H1 (cell line): Measurements from ENCODE around the gene HARS2. TPM values are rescaled to one million over a fixed set of nuclear protein-coding genes. Genes with fewer than 3 reads are reported as not detected.

Source experiments
- CTCF ChIA-PET: fragments of 300-600 bp; sonication (Branson Sonifier 250); formaldehyde crosslinking; loops from one replicate; lab custom pipeline; 2021; ENCODE audit not compliant: partially characterized antibody; lab: Charles Lee
- POLR2A ChIA-PET: fragments of 300-600 bp; sonication (Branson Sonifier 250); formaldehyde crosslinking; loops from one replicate; lab custom pipeline; 2021; ENCODE audit warnings: inconsistent platforms; ENCODE audit not compliant: partially characterized antibody; lab: Charles Lee
- DNase-seq, 2 experiments: peaks; one replicate each; pipeline versions ENCODE4 v3.0.0 to v3.0.0-alpha.2; 2010 to 2022; ENCODE audit warnings: low spot score in 2 of 2, low read depth in 1 of 2, mixed read lengths in 1 of 2
- FAIRE-seq: peaks from 2 replicates; lab custom pipeline; 2011; peaks lifted over from hg19 to GRCh38; lab: Jason Lieb, UNC
- H2AFZ ChIP-seq: 2 replicates; pipeline ENCODE4 v1.8.1; 2012; ENCODE audit warnings: low read length, inconsistent platforms
- H2AK5ac ChIP-seq: 2 replicates; pipeline ENCODE4 v1.6.1; 2013; ENCODE audit warnings: low read depth, low read length
- H2BK120ac ChIP-seq: replicated peaks from 2 replicates; pipeline ENCODE3; 2013; ENCODE audit warnings: low read depth, low read length, inconsistent platforms
- H2BK12ac ChIP-seq: 2 replicates; pipeline ENCODE4 v1.6.1; 2013; ENCODE audit warnings: low read depth, low read length
- H2BK15ac ChIP-seq: 2 replicates; pipeline ENCODE4 v1.6.1; 2013; ENCODE audit warnings: low read length
- H2BK20ac ChIP-seq: 2 replicates; pipeline ENCODE4 v1.6.1; 2013; ENCODE audit warnings: low read length
- H2BK5ac ChIP-seq: 2 replicates; pipeline ENCODE4 v1.6.1; 2013; ENCODE audit warnings: low read depth, low read length
- H3K14ac ChIP-seq: 2 replicates; pipeline ENCODE4 v1.6.1; 2013; ENCODE audit warnings: inconsistent platforms; ENCODE audit not compliant: insufficient read length
- H3K18ac ChIP-seq: 2 replicates; pipeline ENCODE4 v1.6.1; 2013; ENCODE audit warnings: low read length; ENCODE audit errors: extremely low read depth
- H3K23ac ChIP-seq: 2 replicates; pipeline ENCODE4 v1.6.1; 2013; ENCODE audit warnings: inconsistent platforms; ENCODE audit not compliant: insufficient read length
- H3K23me2 ChIP-seq: 2 replicates; pipeline ENCODE4 v1.6.1; 2013; ENCODE audit warnings: low read depth, low read length
- H3K27ac ChIP-seq: 2 replicates; pipeline ENCODE4 v1.6.1; 2011; ENCODE audit warnings: low read depth, low read length, inconsistent platforms
- H3K27me3 ChIP-seq, 4 experiments: replicated peaks in 1 of 4; 1 replicate in 1 of 4; 2 replicates in 3 of 4; pipeline versions ENCODE4 v1.6.1 to v1.8.1; 2011 to 2013; ENCODE audit warnings: low read length in 3 of 4, mild to moderate bottlenecking in 3 of 4, inconsistent platforms in 2 of 4, mixed read lengths in 2 of 4, moderate library complexity in 1 of 4; ENCODE audit not compliant: control insufficient read depth in 3 of 4, insufficient read depth in 3 of 4; ENCODE audit errors: extremely low read depth in 1 of 4
- H3K36me3 ChIP-seq, 4 experiments: 2 replicates each; pipeline versions ENCODE4 v1.6.1 to v1.8.1; 2011 to 2013; ENCODE audit warnings: mild to moderate bottlenecking in 4 of 4, low read length in 3 of 4, moderate library complexity in 2 of 4, control low read depth in 1 of 4, inconsistent platforms in 1 of 4; ENCODE audit not compliant: insufficient read depth in 4 of 4, control insufficient read depth in 2 of 4
- H3K4ac ChIP-seq: replicated peaks from 2 replicates; pipeline ENCODE3; 2013; ENCODE audit warnings: low read length, low read depth, mixed read lengths, inconsistent platforms; ENCODE audit not compliant: insufficient read length
- H3K4me1 ChIP-seq, 4 experiments: replicated peaks in 1 of 4; 1 replicate in 1 of 4; 2 replicates in 3 of 4; pipeline versions ENCODE4 v1.6.1 to v1.8.1; 2011 to 2013; ENCODE audit warnings: low read length in 3 of 4, inconsistent platforms in 2 of 4, mixed read lengths in 1 of 4; ENCODE audit not compliant: insufficient read depth in 4 of 4, control insufficient read depth in 3 of 4
- H3K4me2 ChIP-seq, 2 experiments: 2 replicates each; pipeline versions ENCODE4 v1.6.1 to v1.8.1; 2011 to 2013; ENCODE audit warnings: low read depth in 2 of 2, low read length in 2 of 2, control low read depth in 1 of 2, inconsistent platforms in 1 of 2, mild to moderate bottlenecking in 1 of 2; ENCODE audit not compliant: insufficient read depth in 1 of 2
- H3K4me3 ChIP-seq, 4 experiments: fragments of 200-600, 300-600 bp in 1 of 4; sonication (generic), shearing (Covaris generic), sonication (Bioruptor Twin) in 1 of 4; 2 replicates each; pipeline versions ENCODE4 v1.5.1 to v1.8.1; 2011 to 2016; ENCODE audit warnings: low read length in 4 of 4, low read depth in 3 of 4, control low read depth in 2 of 4, inconsistent platforms in 2 of 4, mild to moderate bottlenecking in 2 of 4, mixed read lengths in 1 of 4, moderate library complexity in 1 of 4; ENCODE audit not compliant: insufficient read depth in 2 of 4; ENCODE audit errors: extremely low read depth in 1 of 4
- H3K56ac ChIP-seq: replicated peaks from 2 replicates; pipeline ENCODE3; 2013; ENCODE audit warnings: low read depth, mild to moderate bottlenecking, mixed read lengths, low read length, inconsistent platforms; ENCODE audit not compliant: insufficient read length
- H3K79me1 ChIP-seq: 2 replicates; pipeline ENCODE4 v1.6.1; 2013; ENCODE audit warnings: low read depth, low read length, control low read depth
- H3K79me2 ChIP-seq, 2 experiments: 2 replicates each; pipeline versions ENCODE4 v1.6.1 to v1.8.1; 2012 to 2013; ENCODE audit warnings: low read length in 2 of 2, mild to moderate bottlenecking in 2 of 2, inconsistent platforms in 1 of 2; ENCODE audit not compliant: insufficient read depth in 2 of 2, control insufficient read depth in 1 of 2
- H3K9ac ChIP-seq, 4 experiments: replicated peaks in 1 of 4; 1 replicate in 1 of 4; 2 replicates in 3 of 4; pipeline versions ENCODE4 v1.6.1 to v1.8.1; 2011 to 2013; ENCODE audit warnings: low read depth in 3 of 4, low read length in 3 of 4, control low read depth in 2 of 4, mild to moderate bottlenecking in 2 of 4, moderate library complexity in 2 of 4, inconsistent platforms in 1 of 4; ENCODE audit errors: extremely low read depth in 1 of 4
- H3K9me3 ChIP-seq, 2 experiments: 2 replicates each; pipeline versions ENCODE4 v1.6.1 to v1.8.1; 2012 to 2013; ENCODE audit warnings: mild to moderate bottlenecking in 2 of 2, moderate library complexity in 2 of 2, control low read depth in 1 of 2, inconsistent platforms in 1 of 2, low read depth in 1 of 2, low read length in 1 of 2, mixed read lengths in 1 of 2; ENCODE audit not compliant: insufficient read depth in 2 of 2
- H4K20me1 ChIP-seq, 2 experiments: replicated peaks in 1 of 2; 2 replicates each; pipeline versions ENCODE3 to v1.8.1; 2011 to 2013; ENCODE audit warnings: inconsistent platforms in 2 of 2, low read length in 2 of 2, mild to moderate bottlenecking in 1 of 2; ENCODE audit not compliant: insufficient read depth in 2 of 2, control insufficient read depth in 1 of 2
- H4K5ac ChIP-seq: 2 replicates; pipeline ENCODE4 v1.6.1; 2013; ENCODE audit warnings: low read length, low read depth, mixed read lengths, inconsistent platforms; ENCODE audit not compliant: insufficient read length
- H4K8ac ChIP-seq: 2 replicates; pipeline ENCODE4 v1.8.0; 2013; ENCODE audit warnings: mild to moderate bottlenecking, moderate library complexity, low read length, inconsistent platforms; ENCODE audit not compliant: insufficient read depth; ENCODE audit errors: extremely low read depth
- H4K91ac ChIP-seq: replicated peaks from 2 replicates; pipeline ENCODE3; 2013; ENCODE audit warnings: low read length, mixed read lengths, inconsistent platforms; ENCODE audit not compliant: insufficient read length
- ATF2 ChIP-seq: IDR thresholded peaks from 2 replicates; pipeline ENCODE4 v1.6.1; 2012; ENCODE audit warnings: low read length, inconsistent platforms
- ATF3 ChIP-seq: IDR thresholded peaks from 2 replicates; pipeline ENCODE4 v1.6.1; 2011; ENCODE audit warnings: low read depth, mild to moderate bottlenecking, low read length; ENCODE audit not compliant: insufficient read depth
- JUN ChIP-seq: IDR thresholded peaks from 2 replicates; pipeline ENCODE4 v1.6.1; 2011; ENCODE audit warnings: low read depth, mild to moderate bottlenecking, improper control_type of control experiment, low read length
- RAD21 ChIP-seq, 2 experiments: IDR thresholded peaks in 1 of 2; conservative IDR thresholded peaks in 1 of 2; 2 replicates each; pipeline ENCODE4 v1.6.1; 2011; ENCODE audit warnings: low read depth in 2 of 2, low read length in 2 of 2, improper control_type of control experiment in 1 of 2, inconsistent platforms in 1 of 2, mild to moderate bottlenecking in 1 of 2, moderate library complexity in 1 of 2
- RNF2 ChIP-seq: fragments of 200-900, 300-1000 bp; sonication (generic); IDR thresholded peaks from 2 replicates; pipeline ENCODE4 v1.7.1; 2016; ENCODE audit warnings: borderline replicate concordance, low read depth, mild to moderate bottlenecking, antibody characterized with exemption, low read length; ENCODE audit not compliant: poor library complexity, severe bottlenecking; ENCODE audit errors: missing control alignments
- SIN3A ChIP-seq, 2 experiments: IDR thresholded peaks in 1 of 2; conservative IDR thresholded peaks in 1 of 2; 2 replicates each; pipeline ENCODE4 v1.6.1; 2011 to 2012; ENCODE audit warnings: low read length in 2 of 2, improper control_type of control experiment in 1 of 2, low read depth in 1 of 2, mild to moderate bottlenecking in 1 of 2
- TBP ChIP-seq: IDR thresholded peaks from 2 replicates; pipeline ENCODE4 v1.6.1; 2011; ENCODE audit warnings: low read depth, low read length, improper control_type of control experiment
- WGBS, 2 experiments: shearing (Covaris generic) in 1 of 2; methylation state at CpG; one replicate each; pipeline versions ENCODE4 v1.1.6 to v1.1.7; 2013 to 2015; ENCODE audit warnings: low lambda C conversion rate in 2 of 2, mixed read lengths in 2 of 2, inconsistent platforms in 1 of 2, low coverage in 1 of 2, missing lambda C conversion rate in 1 of 2; ENCODE audit not compliant: insufficient replicate concordance in 2 of 2, insufficient coverage in 1 of 2, insufficient read length in 1 of 2; ENCODE audit errors: extremely low coverage in 1 of 2, missing lambda C conversion rate in 1 of 2; 5-methylcytosine and 5-hydroxymethylcytosine counted together
- polyA plus RNA-seq, 7 experiments: library from polyadenylated mRNA; depleted of rRNA in 3 of 7; stranded (reverse) in 5 of 7; unstranded in 2 of 7; fragments of >200 nt in 5 of 7; fragments of 200-250 nt in 2 of 7; gene quantifications; 1 replicate in 5 of 7; 2 replicates in 1 of 7; 4 replicates in 1 of 7; pipeline versions ENCODE4 v1.2.1 to v1.2.3, GENCODE V29; 2011 to 2013; ENCODE audit warnings: missing spikeins in 2 of 7, mixed read lengths in 2 of 7
- total RNA-seq: library from RNA; stranded (reverse); fragmentation: NEBNext Ultra II Directional; extraction: Animal tissue kit (Norgen Biotek cat#: 25700); gene quantifications from 2 replicates; pipeline ENCODE4 v1.2.1, GENCODE V29; 2021

The HARS2 gene
- total and polyA plus RNA-seq, 2 of the 8 experiments (the other 6 are each of a cell fraction or from before 2014, with no cell fraction given), result 16.1 to 23.1 TPM

GRCh38 chr5:140725799-140726471, 34.7 kb downstream of the HARS2 start:
- no peak overlapping the region for H3K14ac ChIP-seq
- CTCF ChIA-PET, result interaction anchor here (0.7 to 1.5 kb wide), 9 partner anchors 9 to 360 kb away, joined by 3 to 5 read pairs (median 3); partner anchors contain the start of gene EIF4EBP3
- DNase-seq, result peak; percentile 71 to 80
- TF ChIP-seq JUN (no peak), RAD21 (IDR thresholded peaks at IDR 0.05 in 1 of 2, conservative IDR thresholded peaks at IDR 0.05 in 1 of 2; ENCODE audit: low read depth in 2 of 2, low read length in 2 of 2) (no peak), ATF3 (no peak), TBP (peak; percentile 99), SIN3A (conservative IDR thresholded peaks at IDR 0.05 in 1 of 2, IDR thresholded peaks at IDR 0.05 in 1 of 2; ENCODE audit: low read depth in 1 of 2, low read length in 2 of 2) (0 out of 4 replicates have a peak, but pooled peaks have one; percentile 35 to 52), ATF2 (peak; percentile 65; the same call in 1 of the 2 replicates), RNF2 (no peak)

More at GRCh38 chr5:140725799-140726471, 34.7 kb downstream of the HARS2 start:
- H2BK15ac ChIP-seq, result no peak overlapping the region
- H4K91ac ChIP-seq, result no peak overlapping the region
- POLR2A ChIA-PET, result interaction anchor here (0.6 to 1.8 kb wide), 6 partner anchors 15 to 380 kb away, joined by 3 to 7 read pairs (median 3); partner anchors contain the start of genes HARS1, HARS2, HBEGF and IK
- no peak overlapping the region for H3K18ac ChIP-seq
- H4K20me1 ChIP-seq, result no peaks in the 10 kb centered on the region
- no peak overlapping the region for H3K4ac ChIP-seq
- H3K79me1 ChIP-seq, result no peaks in the 10 kb centered on the region
- no peak overlapping the region for H2BK20ac ChIP-seq
- H3K36me3 ChIP-seq, result no peaks in the 10 kb centered on the region
- no peak overlapping the region for H2AK5ac ChIP-seq
- H2BK12ac ChIP-seq, result no peak overlapping the region
- no peak overlapping the region for H2BK120ac ChIP-seq
- H3K4me3 ChIP-seq, result peak overlapping the region; percentile 26 to 74 (median 50)
- no peaks in the 10 kb centered on the region for H3K27me3 ChIP-seq
- H2AFZ ChIP-seq, result peak overlapping the region; percentile 74; the same call in 1 of the 2 replicates
- 32% methylated on average over 23 of the region's 23 CpGs; no CpG with 5 or more reads in 1 of the 2 experiments for WGBS, 2 experiments
- H3K27ac ChIP-seq, result no peak overlapping the region
- no peak overlapping the region; a peak in 1 of 7 replicates for H3K9ac ChIP-seq
- H3K4me2 ChIP-seq, result peak overlapping the region; percentile 47 to 64
- H2BK5ac ChIP-seq, result no peak overlapping the region
- H3K79me2 ChIP-seq, result no peaks in the 10 kb centered on the region
- H3K23me2 ChIP-seq, result no peaks in the 10 kb centered on the region; the same call in 1 of the 2 replicates
- H3K9me3 ChIP-seq, result 0 out of 4 replicates have a peak, but pooled peaks cover 0 to under 1% of the 10 kb centered on the region in 2 experiments
- H4K8ac ChIP-seq, result no peak overlapping the region; the same call in 1 of the 2 replicates
- H3K23ac ChIP-seq, result no peak overlapping the region
- no peak overlapping the region for H4K5ac ChIP-seq
- H3K56ac ChIP-seq, result peak overlapping the region; percentile 59
- FAIRE-seq, result peak; percentile 70
- no peaks in the 10 kb centered on the region for H3K4me1 ChIP-seq
